Fibroblast of the aortic adventitia (primary cell): ENCODE measurements around the gene PMIS2. TPM values are rescaled to one million over a fixed set of nuclear protein-coding genes. Genes with fewer than 3 reads are reported as not detected.

Experiments
- DNase-seq: peaks from one replicate; pipeline ENCODE4 v3.0.0-alpha.2; 2010; ENCODE audit warnings: low read depth
- H3K4me3 ChIP-seq: 2 replicates; pipeline ENCODE4 v1.5.1; 2011; ENCODE audit warnings: low read depth, mild to moderate bottlenecking, control low read depth, low read length, moderate library complexity
- total RNA-seq: library from RNA; depleted of rRNA; stranded (reverse); fragments of >200 nt; gene quantifications from 2 replicates; pipeline ENCODE4 v1.2.3, GENCODE V29; 2012; ENCODE audit warnings: low replicate concordance
- TF ChIP-seq, protein P1 (sequence below): IDR thresholded peaks from 2 replicates; pipeline ENCODE4 v1.5.1; 2011; ENCODE audit warnings: mild to moderate bottlenecking, low read length, control low read depth, inconsistent platforms; ENCODE audit not compliant: insufficient read depth

The PMIS2 gene
- total RNA-seq, result not detected in 2 replicates

DNA sequence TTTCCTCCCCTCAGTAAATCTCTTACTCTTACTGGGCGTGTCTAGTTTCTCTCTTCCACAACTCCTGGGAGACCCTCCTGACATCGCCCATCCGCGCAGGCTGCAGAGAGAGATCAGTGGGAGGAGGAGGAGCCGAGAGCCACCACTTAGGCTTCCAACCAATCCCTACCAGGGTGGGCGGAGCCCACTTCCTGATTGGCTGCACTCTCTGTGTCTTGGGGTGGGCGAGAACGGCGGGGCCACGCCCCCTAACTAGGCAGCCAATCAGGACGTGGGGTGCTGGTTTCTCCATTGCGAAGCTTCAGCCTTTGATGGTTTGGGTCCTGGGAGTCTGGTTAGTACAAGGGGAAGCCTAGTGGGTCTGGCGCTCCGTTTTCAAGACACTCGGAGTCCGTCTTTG is at the start of gene PMIS2:
PMIS2 (plus strand) TSS at position 326 of the 400 bp plus-strand sequence. CDS start 87 bp downstream, outside the sequence.
- TF ChIP-seq, protein P1, sequence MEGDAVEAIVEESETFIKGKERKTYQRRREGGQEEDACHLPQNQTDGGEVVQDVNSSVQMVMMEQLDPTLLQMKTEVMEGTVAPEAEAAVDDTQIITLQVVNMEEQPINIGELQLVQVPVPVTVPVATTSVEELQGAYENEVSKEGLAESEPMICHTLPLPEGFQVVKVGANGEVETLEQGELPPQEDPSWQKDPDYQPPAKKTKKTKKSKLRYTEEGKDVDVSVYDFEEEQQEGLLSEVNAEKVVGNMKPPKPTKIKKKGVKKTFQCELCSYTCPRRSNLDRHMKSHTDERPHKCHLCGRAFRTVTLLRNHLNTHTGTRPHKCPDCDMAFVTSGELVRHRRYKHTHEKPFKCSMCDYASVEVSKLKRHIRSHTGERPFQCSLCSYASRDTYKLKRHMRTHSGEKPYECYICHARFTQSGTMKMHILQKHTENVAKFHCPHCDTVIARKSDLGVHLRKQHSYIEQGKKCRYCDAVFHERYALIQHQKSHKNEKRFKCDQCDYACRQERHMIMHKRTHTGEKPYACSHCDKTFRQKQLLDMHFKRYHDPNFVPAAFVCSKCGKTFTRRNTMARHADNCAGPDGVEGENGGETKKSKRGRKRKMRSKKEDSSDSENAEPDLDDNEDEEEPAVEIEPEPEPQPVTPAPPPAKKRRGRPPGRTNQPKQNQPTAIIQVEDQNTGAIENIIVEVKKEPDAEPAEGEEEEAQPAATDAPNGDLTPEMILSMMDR, result no peak
- H3K4me3 ChIP-seq, result no peak within 1 kb of the TSS
- no peak for DNase-seq

DNA sequence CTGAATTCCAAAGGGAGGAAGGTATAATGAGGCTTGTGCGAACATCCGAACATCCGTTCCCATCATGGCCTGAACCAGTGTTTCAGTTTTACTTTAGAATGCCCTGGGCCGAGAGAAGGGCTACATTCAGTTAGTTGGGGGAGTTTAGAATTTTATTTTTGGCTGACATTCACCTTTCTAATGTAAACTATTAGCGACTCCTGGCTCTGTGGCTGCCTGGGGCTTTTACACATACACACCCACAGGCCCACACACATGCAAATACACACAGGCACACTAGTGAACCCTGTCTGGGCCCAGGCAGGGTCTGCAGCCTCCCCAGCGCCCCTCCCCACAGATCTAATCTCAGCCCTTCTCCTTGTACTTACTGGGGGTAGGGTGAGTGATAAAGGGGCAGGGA is 46.7 kb upstream of the PMIS2 start:
- no peak for DNase-seq
- no peak overlapping the region for H3K4me3 ChIP-seq
- TF ChIP-seq, protein P1, result no peak

DNA sequence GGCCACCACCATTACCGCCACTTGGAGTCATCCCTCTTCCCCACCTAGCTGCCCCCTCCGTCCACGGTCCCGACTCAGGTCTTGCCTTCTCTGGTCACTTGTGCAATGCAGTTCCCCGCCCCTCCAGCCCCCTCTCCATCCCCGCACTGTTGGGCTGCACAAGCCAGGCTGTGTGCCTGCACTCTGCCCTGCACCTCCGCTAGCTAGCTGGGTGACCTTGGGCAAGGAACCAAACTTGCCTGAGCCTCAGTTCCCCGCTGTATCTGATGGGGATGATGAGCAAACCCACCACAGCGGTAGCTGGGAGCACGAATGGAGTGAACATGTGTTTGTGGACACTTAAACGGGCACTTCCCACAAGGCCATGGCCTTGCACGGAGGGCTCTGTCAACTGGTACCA is 46.1 kb upstream of the PMIS2 start:
- DNase-seq, result no peak
- TF ChIP-seq, protein P1, result no peak

DNA sequence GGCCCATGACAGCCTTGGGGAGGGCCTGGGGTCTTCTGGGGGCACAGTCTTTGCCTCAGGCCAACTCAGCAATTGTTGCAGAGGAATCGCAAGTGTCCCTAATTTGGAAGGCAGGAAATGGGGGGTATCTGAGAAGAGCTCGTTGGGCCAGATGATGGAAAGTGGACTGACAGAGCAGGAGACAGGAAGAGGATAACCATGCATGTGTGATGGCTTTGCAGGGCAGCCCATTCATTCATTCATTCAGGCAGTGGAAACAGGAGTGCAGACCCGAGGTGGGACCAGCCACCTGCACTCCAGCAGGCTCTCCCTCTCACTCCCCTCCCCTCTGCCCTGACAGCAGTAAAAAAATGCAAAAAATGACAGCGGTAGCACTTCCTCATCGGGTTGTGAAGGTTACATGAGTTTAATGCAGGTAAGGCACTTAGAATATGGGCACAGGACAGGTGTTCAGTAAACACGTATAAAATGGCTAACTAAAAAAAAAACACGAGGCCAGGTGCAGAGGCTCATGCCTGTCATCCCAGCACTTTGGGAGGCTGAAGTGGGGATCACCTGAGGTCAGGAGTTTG is 45.5 kb upstream of the PMIS2 start:
- TF ChIP-seq, protein P1, result no peak
- H3K4me3 ChIP-seq, result no peak overlapping the region
- no peak for DNase-seq

More for the DNA sequence above, 46.1 kb upstream of the PMIS2 start:
- no peak overlapping the region for H3K4me3 ChIP-seq

DNA sequence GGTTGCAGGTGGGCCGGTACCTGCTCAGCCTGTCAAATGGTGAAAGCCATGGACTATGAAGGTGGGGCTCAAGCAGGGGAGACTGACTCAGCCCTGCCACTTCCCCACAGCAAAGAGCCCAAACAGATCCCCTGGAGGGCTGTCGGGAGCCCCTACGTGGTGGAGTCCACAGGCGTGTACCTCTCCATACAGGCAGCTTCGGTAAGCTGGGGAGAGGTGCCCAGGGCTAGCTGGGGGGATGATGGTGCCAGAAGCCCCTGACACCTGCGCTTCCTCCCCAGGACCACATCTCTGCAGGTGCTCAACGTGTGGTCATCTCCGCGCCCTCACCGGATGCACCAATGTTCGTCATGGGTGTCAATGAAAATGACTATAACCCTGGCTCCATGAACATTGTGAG is 43.8 kb upstream of the PMIS2 start:
- H3K4me3 ChIP-seq, result no peak overlapping the region
- DNase-seq, result no peak
- TF ChIP-seq, protein P1, result no peak

DNA sequence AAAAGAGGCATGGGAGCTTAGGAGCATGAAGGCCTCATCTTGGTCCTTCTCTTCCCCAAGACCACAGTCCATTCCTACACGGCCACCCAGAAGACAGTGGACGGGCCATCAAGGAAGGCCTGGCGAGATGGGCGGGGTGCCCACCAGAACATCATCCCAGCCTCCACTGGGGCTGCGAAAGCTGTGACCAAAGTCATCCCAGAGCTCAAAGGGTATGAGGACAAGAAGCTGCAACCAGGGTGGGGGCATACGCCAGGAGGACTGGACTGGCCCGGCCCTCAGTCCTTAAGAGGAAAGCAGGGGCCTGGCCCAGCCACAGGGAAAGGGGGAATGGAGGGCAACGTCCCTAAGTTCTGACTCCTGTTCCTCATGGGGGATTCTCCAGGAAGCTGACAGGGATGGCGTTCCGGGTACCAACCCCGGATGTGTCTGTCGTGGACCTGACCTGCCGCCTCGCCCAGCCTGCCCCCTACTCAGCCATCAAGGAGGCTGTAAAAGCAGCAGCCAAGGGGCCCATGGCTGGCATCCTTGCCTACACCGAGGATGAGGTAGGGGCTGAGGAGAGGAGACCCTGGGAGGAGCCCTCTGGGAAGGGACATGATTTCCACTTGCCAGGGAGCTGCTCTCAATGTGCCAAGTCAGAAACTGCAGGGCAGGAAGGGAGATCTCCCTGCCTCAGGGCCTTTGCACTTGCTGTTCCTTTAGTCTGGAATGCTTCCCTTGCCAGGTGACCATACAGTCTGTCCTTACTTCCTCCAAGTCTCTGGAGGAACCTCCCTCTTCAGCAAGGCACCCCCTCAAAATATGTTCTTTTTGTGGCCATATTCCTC is 42.5 kb upstream of the PMIS2 start:
- TF ChIP-seq, protein P1, result no peak
- H3K4me3 ChIP-seq, result no peak overlapping the region
- DNase-seq, result no peak
